GM18868 (cell line): ENCODE results near the gene RANBP9.
A peak's percentile ranks its signal among the peaks of the same experiment; 100 is the strongest.

Source experiments
- ATAC-seq: cut with Tn5 transposase; IDR thresholded peaks from one replicate; pipeline ENCODE4 v1.9.1; 2021; ENCODE audit warnings: mild to moderate bottlenecking, moderate library complexity; ENCODE audit not compliant: unreplicated experiment

RANBP9 gene

DNA sequence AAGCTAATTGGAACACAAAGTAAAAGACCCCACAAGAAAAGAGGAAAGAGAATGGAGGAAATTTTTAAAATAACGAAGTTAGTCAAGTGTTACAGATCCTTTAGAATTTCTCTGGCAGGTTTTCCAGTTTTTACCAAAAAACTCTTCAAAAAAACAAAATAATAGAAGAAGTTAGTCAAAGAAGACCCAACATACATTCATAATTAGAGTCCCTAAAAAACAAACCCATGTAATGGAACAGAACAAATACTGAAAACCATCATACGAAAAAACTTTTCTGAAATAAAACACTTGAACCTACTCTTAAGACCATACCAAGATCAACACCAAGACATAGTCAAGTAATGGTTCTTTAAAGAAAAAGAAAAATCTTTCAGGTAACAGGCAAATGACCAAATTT is 31.6 kb downstream of the RANBP9 start:
- ATAC-seq: no peak

DNA sequence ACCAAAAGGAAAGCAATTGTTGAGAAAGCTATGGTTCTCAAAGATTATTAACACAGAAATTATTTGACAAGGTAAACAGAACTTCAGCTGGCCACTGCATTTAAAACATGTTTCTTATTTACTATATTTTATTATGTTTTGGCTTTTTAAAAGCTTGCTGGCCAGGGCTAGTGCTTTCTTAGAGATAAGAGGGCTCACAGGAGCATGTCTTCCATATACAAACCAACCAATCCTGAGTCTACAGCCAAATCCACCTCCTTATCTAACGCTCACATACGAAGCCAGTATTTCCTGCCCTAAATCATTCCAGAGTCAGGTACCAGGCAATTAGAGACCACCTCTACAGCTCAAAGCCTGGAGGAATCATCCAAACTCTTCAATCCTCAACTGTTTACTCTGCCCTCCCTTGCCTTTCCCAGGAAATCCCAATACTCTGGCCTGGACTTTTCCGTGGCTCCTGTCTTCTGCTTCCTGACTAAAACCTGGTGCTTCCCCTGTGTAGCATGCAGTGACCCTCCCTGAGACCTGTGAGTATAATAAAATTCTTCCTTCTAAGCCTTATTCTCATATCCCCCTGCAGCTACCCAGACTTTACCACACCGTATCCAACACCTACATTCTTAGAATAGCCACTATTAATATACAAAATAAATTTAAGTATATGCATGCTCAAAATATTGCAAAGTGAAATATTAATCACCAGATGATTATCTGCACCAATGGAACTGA is 33.2 kb downstream of the RANBP9 start:
- ATAC-seq: no peak

DNA sequence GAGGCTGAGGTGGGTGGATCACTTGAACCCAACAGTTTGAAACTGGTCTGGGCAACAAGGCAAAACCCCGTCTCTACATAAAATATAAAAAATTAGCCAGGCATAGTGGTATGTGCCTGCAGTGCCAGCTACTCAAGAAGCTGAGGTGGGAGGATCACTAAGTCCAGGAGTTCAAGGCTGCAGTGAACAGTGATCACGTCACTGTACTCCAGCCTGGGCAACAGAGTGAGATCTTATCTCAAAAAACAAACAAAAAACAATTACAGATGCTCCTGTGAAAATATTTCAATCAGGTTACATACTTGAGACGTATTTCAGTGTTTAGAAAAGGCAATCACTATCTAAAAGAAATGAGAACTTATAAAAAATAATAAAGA is 33.8 kb downstream of the RANBP9 start:
- no peak for ATAC-seq

DNA sequence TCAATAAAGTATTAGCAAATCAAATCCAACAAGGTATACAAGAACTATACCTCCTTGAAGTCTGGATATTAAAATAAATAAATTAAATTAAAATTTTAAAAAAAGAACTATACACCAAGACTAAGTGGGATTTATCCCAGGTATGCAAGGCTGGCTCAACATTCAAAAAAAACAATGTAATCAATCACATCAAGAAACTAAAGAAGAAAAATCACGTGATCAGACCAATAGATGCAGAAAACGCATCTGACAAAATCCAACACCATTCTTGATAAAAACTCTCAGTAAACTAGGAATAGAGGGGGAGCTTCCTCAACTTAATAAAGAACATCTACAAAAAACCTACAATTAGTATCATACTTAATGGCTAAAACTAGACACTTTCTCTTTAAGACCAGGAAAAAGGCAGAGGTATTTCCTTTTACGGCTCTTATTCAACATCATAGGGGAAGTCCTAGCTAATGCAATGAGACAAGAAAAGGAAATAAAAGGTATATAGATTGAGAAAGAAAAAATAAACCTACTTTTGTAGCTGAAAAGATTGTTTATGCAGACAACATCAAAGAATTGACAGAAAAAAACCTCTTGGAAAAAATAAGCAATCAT is 35.0 kb downstream of the RANBP9 start:
- ATAC-seq: no peak

DNA sequence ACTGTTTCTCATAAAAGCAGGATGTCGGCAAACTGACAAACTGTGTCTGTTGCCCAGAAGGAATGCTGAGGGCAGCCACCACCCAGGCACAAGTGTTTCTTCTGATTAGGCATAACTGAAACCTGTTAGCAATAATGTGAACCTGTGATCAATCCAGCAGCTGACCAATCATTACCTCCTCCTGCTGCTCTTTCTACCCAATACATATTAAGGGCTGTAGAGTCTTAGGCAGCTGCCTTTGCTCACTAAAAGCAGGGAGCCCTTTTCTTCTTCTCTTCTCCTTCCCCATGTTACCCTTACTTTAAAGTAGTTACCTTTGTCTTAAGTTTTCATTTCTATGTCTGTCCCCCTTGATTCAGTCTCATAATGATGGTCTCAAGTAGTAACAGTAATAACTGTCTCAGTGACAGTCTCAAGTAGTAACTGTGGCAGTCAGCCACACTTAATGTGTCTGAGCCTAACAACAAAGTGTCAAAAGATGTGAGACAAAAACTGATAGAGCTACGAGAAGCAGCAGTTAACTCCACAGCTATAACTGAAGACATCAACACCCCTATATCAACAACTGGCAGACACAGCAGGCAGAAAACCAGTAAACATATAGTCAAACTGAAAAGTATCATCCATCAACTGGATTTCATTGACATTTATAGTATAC is 37.0 kb downstream of the RANBP9 start:
- no peak for ATAC-seq

DNA sequence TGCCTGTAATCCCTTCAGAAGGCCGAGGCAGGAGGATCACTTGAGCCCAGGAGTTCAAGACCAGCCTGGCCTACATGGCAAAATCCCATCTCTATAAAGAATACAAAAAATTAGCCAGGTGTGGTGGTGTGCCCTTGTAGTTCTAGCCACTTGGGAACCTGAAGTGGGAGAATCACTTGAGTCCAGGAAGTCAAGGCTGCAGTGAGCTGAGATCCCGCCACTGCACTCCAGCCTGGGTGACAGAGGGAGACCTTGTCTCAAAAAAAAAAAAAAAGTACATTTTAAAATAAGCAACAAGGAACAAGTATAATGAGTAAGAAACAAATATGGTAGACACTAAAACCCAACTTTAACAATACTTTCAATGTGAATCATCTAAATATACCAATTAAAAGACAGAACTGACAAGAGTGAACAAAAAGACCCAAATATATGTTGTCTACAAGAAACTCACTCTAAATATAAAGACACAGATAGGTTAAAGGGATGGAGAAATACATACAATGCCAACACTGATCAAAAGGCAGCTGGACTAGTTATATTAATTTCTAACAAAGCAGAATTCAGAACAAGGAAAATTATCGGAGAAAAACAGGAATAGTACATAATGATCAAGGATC is 37.7 kb downstream of the RANBP9 start:
- no peak for ATAC-seq

DNA sequence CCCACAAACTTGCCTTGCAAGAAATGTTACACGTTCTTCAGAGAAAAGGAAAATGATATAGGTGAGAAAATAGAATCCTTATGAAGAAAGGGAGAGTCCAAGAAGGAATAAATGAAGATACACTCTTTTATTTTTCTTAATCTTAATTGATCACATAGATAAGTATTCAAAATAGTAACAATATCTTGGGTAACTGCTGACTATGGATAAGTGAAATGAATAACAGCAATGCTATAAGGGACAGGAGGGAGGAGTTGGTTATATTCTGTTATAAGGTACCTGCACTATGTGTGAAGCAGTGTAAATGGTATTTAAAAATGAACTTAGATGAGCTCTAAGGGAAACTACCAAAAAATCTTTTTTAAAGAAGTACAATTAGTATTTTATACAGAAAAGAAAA is 38.3 kb downstream of the RANBP9 start:
- no peak for ATAC-seq

DNA sequence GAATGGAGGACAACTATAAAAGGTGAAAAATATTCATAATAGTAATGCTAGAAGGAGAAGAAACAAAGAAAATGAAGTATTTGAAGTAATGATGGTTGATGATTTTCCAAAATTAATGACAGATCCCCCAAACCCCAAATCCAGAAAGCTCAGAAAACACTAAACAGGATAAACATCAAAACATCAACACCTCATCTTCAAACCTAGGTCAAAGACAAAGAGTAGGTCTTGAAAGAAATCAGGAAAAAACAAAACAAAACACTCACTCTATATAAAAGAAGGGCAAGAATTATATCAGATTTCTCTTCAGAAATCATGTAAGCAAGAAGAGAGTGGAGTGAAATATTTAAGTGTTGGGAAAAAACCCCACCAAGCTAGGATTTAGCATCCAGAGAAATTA is 38.7 kb downstream of the RANBP9 start:
- no peak for ATAC-seq

DNA sequence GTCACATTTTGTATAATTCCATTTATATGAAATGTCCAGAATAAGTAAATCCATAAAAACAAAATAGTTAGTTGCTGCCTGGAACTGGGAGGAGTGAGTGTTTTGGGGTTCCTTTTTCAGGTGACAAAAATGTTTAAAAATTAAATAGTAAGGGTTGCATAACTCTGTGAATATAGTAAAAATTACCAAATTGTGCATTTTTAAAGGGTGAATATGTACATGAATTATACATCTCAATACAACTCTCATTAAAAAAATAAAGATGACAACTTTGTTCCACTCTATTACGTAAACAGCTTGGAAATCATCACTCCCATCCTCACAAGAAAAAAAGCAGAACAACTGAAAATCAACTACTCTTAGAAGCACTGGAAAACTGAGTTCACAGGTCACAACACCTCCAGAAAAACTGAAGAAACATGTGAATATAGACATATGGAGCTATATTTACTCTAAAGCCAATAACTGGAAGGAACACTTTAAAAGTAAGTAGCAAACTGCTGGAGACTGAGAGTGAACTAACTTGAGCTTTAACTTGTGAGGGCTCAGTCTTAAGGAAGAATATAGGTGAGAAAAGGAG is 40.0 kb downstream of the RANBP9 start:
- ATAC-seq: no peak

DNA sequence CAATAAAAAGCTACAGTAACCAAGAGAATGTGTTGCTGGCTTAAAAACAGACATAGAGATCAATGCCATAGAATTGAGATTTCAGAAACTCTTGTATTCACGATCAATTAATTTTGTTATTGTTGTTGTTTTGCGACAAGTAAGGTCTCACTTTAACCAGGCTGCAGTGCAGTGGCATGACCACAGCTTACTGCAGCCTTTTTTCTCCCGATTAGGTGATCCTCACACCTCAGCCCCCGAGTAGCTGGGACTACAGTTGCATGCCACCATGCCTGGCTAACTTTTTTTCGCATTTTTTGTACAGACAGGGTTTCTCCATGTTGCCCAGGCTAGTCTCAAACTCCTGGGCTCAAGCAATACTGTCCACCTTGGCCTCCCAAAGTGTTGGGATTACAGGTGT is 42.2 kb downstream of the RANBP9 start:
- ATAC-seq: no peak

DNA sequence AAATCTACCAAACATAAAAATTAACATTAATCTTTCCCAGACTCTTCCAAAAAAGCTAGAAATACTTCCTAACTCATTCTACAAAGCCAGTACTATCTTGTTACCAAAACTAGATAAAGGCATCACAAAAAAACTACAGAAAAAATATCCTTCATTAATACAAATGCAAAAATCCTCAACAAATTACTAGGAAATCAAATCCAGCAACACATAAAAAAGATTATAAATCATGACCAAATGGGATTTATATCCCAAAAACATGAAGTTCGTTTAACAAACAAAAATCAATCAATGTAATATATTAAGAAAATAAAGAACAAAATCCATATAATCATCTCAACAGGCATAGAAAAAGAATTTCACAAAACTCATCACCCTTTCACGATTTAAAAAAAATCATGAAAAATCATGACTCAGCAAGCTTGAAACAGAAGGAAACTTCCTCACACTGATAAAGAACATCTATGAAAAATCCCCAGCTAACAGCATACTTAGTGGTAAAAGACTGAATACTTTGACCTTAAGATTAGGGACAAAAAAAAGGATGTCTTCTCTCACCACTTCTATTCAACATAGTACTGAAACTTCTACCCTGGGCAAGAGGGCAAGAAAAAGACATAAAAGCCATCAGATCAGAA is 43.2 kb downstream of the RANBP9 start:
- peak; percentile 72 for ATAC-seq

DNA sequence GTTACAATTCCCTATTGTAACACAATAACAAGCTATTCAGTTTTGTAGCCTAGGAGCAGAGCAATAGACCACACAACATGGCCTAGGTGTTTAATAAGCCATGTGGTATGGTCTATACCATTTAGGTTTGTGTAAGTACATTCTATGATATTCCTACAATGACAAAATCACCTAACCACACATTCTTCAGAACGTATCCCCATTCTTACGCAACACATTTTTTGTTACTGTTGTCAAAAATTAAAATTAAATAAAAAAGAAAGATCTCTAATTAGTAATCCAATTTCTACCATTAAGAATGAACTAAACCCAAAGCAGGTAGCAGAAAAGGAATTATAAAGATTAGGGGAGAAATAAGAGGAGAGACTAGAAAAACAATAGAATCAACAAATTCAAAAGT is 44.0 kb downstream of the RANBP9 start:
- no peak for ATAC-seq

DNA sequence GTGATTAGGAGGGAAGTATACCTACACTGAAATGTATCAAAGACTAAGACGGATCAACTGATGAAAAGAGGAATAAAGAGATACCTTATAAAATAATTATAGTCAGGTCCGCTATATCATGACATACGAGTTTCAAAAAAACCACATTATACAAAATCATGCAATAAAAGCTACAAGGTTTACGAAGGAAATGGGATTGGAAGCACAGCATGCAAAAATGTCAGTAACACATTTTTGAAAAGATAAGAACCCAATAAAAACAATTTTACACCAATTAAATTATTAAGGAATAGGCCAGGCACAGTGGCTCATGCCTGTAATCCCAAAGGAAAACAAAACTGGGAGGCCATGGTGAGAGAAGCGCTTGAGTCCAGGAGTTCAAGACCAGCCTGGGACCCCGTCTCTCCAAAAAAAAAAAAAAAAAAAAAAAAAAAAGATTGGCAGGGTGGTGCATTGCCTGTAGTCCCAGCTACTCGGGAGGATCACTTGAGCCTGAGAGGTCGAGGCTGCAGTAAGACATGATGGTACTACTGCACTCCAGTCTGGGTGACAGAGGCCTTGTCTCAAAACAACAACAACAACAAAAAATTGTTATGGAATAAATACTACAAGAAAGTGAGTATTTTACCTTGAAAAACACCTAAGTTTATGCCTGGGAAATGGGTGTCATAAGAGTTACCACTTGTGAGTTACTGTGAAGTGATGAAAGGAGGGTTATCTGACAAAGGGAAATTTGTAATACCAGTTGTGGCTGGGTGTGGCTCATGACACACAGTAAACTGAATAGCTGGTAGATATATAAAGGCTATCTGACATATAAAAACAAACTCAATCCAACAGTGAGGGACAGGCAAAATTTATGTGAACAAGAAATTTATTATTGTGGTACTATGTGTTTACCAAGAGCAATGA is 45.2 kb downstream of the RANBP9 start:
- no peak for ATAC-seq

DNA sequence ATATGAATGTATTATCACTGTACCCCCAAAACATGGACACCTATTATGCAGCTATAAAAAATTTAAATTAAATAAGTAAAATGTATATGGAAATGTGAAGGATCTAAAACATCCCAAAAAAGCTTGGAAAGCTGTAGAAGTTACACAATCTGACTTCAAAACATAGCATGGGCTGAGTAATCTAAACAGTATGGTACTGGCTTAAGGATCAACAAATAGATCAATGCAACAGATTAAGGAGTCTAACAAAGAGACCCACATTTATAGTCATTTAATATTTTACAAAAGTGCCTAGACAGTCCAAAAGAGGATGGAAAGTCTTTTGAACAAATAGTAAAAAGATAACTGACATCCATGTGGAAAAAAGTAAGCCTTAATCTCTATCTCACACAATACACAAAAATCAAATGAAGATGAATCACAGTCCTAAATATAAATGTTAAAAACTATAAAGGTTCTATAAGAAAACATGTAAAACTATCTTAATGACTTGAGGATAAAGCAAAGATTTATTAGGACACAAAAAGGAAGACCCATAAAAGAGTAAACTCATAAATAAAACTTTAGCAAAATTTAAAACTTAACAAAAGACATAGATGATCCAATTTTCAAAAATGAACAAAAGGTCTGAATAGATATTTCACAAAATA is 46.8 kb downstream of the RANBP9 start:
- ATAC-seq: no peak

DNA sequence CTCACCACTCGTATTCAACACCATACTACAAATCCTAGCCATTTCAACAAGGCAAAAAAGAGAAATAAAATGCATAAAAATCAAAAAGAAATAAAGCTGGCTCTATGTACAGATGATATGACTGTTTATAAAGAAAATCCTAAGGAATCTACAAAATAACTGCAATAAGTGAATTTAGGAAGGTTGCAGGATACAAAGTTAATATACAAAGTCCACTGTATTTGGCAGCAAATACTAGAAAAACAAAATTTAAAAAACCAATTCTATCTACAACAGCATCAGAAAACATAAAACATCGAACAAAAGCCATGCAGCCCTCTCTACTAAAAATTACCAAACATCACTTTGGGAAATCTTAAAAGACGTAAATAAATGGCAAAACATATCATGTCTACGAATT is 47.6 kb downstream of the RANBP9 start:
- ATAC-seq: no peak

DNA sequence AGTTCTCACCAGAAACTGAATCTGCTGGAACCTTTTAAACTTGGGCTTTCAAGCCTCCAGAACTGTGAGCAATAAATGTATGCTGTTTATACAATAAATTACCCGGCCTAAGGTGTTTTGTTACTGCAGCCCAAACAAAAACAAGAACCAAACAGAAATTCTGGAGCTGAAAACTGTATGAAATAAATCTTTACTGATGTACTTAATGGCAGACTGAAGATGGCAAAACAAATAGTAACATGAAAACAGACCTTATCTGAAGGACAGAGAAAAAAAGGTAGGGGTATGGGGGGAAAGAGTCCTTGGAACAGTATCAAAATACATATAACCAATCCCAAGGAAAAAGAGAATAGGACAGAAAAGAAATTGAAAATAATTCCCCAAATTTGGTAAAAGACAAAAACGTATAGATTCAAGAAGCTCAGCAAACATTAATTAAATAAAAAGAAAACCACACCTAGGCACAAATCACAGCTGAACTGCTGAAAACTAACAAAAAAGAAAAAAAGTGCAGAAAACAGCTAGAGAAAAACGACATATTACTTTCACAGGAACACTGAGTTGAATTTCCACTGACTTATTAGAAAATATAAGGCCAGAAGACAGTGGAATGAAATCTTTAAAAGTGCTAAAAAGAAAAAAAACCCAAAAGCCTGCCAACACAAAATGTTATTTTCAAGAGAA is 48.8 kb downstream of the RANBP9 start:
- ATAC-seq: no peak

DNA sequence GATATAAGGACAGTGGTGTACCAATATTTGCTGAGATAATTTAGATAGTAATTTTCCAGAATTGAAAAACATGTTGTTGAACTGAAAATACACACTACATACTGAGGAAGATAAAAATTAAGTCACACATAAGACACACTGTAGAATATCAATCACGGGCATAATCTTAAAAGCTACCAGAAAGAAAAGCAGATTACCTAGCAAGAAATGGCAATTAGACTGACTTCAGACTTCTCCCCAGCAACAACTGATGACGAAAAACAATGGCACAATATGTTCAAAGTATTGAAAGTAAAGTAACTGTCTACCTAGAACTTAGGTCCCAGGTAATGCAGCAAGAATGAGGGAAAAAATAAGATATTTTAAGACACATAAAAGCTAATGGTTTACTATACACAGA is 50.0 kb downstream of the RANBP9 start:
- ATAC-seq: no peak

DNA sequence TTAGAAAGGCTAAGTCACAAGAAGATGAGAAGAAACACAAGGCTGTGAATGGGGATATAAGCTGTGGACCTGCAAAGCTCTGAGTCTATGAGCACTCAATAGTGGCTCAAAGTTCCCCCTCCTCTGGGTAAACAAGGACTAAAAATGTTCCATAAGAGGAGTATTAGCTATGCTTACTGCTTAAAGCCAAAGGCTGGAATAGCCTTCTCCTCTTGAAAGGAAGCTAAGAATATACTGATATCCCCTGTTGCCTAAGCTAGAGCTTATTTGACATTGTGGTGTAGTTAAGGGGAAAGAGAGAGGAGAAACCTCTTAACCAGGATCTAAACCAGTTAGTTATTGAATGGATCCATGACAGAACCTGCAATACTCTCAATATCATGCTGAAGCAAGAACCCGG is 50.7 kb downstream of the RANBP9 start:
- no peak for ATAC-seq

DNA sequence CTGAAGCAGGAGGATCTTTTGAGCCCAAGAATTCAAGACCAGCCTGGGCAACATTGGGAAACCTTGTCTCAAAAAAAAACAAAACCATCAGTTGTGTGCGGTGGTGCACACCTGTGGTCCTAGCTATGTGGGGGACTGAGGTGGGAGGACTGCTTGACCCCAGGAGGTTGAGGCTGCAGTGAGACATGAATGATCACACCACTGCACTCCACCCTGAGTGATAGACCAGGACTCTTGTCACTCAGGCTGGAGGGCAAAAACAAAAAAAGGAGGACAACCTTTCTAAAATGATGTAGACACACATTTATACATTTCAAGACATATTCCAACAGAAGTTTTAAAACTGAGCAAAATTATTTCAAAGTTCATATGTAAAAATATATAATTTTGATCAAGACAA is 51.4 kb downstream of the RANBP9 start:
- ATAC-seq: no peak
